Pancreas (tissue), 10 donors: ENCODE results near the gene GPRC5D. TPM values are rescaled to one million over a fixed set of nuclear protein-coding genes. Genes with fewer than 3 reads are reported as not detected.

Experiments
- ATAC-seq, 4 donors: fragments of 200-7000 bp; cut with Tn5 transposase; one replicate each; pipeline versions ENCODE4 v1.8.0 to v1.9.1; 2020; ENCODE audit warnings: mild to moderate bottlenecking in 4 of 4, moderate library complexity in 4 of 4
- DNase-seq, 6 donors: peaks; one replicate each; pipeline ENCODE4 v3.0.0-alpha.2; 2020
- FAIRE-seq: peaks from 2 replicates; lab custom pipeline; 2012; peaks lifted over from hg19 to GRCh38; lab: Jason Lieb, UNC
- H3K27ac ChIP-seq, 4 donors: fragments of 200-600 bp; sonication (generic); 1 replicate in 3 of 4; 2 replicates in 1 of 4; pipeline versions ENCODE4 v1.5.0 to v1.8.0; 2020
- H3K27me3 ChIP-seq, 4 donors: fragments of 200-600 bp; one replicate each; pipeline ENCODE4 v1.8.0; 2021
- H3K36me3 ChIP-seq, 3 donors: fragments of 200-600 bp; sonication (generic) in 1 of 3; one replicate each; pipeline versions ENCODE4 v1.5.0 to v1.8.0; 2020 to 2021
- H3K4me1 ChIP-seq, 3 donors: fragments of 200-600 bp; one replicate each; pipeline ENCODE4 v1.8.0; 2021
- H3K4me3 ChIP-seq, 4 donors: fragments of 200-600 bp; sonication (generic) in 2 of 4; one replicate each; pipeline versions ENCODE4 v1.5.0 to v1.8.0; 2020 to 2021
- H3K9me3 ChIP-seq, 4 donors: fragments of 200-600 bp; one replicate each; pipeline ENCODE4 v1.8.0; 2021
- WGBS, 2 donors: extraction: QIAGEN DNeasy Blood & Tissue Kit; methylation state at CpG; one replicate each; pipeline ENCODE4 v1.1.7; 2013; 5-methylcytosine and 5-hydroxymethylcytosine counted together
- intact Hi-C, 3 donors: fragments of 100-400 bp; cut with DNase I; formaldehyde crosslinking; loops; one replicate each; pipeline versions ENCODE4 v1.11.1 to v1.14.2; 2022
- polyA plus RNA-seq, 2 donors: library from polyadenylated mRNA; stranded (reverse); fragments of 200-250 nt; gene quantifications; one replicate each; pipeline ENCODE4 v1.2.3, GENCODE V29; 2013
- total RNA-seq, 6 donors: library from RNA; stranded (reverse); fragmentation: NEBNext Ultra II Directional in 4 of 6; extraction: Animal tissue kit (Norgen Biotek cat#: 25700) in 4 of 6; gene quantifications; one replicate each; pipeline versions ENCODE4 v1.2.1 to v1.2.4, GENCODE V29; 2021 to 2023
- TF ChIP-seq, protein P1 (sequence below), 4 donors: fragments of 200-600 bp; sonication (generic) in 3 of 4; IDR thresholded peaks; one replicate each; pipeline versions ENCODE4 v1.5.0 to v1.8.0; 2021; ENCODE audit warnings: antibody characterized with exemption in 4 of 4
- donor health status: healthy with polysubstance abuse.
- donor health status: DM: no; HTN: no; CAD: no; lungs with moderate emphysema.
- donor health status: DM: no; HTN: no; CAD: no.
- donor health status: control.
- donor health status: control.
- donor health status: Bipolar disorder and iron deficiency.
- donor health status: DM: yes; HTN: yes; CAD: no.
- donor health status: DM: no; HTN: no; CAD: no.
- donor health status: DM: no; HTN: no; CAD: no.
- donor health status: DM: yes; HTN: yes; CAD: no.

The GPRC5D gene
- total and polyA plus RNA-seq, 8 donors = 0.24 to 0.42 (median 0.33) TPM; not detected in 5

DNA sequence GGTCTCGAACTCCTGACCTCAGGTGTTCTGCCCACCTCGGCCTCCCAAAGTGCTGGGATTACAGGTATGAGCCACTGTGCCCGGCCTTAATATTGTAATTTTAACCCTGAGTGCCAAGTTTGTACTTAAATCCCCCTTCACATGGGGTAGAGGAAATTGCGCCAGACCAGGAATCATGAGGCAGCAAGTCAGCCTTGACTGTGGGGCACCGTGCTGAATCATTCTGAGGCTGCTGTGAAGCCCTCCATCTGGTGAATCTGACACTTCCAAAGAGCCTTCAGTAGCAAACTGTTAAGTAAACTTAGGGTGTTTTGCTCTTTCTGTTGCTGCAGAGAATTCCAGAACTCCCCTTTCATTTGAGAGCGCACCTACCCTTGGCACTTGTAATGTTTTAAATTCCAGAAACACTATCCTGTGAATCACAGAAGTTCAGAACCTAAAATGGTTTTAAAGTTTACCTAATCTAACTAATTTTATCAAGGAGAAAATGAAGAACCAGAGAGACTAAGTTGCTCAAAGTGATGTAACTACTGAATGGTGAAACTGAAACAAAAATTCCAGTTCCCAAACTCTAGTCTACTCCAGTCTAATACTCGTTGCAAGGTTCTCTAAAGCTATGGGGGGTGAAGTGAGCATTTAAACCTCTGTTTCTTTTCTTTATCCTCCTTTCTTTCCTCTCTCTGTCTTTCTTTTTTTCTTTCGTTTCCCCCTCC lies 40.6 kb upstream of the GPRC5D start:
- ATAC-seq (peak in 3 of 4 donors; percentile 45 to 72 (median 61)), FAIRE-seq (no peak), DNase-seq (no peak)
- WGBS, 2 donors = 74 to 78% methylated on average over 8 of the region's 8 CpGs
- no peak overlapping the region for H3K4me3 ChIP-seq
- intact Hi-C loops = no loop called here
- H3K4me1 ChIP-seq = peaks cover 10 to 15% (median 10%) of the 10 kb centered on the region in 3 donors
- TF ChIP-seq, protein P1, sequence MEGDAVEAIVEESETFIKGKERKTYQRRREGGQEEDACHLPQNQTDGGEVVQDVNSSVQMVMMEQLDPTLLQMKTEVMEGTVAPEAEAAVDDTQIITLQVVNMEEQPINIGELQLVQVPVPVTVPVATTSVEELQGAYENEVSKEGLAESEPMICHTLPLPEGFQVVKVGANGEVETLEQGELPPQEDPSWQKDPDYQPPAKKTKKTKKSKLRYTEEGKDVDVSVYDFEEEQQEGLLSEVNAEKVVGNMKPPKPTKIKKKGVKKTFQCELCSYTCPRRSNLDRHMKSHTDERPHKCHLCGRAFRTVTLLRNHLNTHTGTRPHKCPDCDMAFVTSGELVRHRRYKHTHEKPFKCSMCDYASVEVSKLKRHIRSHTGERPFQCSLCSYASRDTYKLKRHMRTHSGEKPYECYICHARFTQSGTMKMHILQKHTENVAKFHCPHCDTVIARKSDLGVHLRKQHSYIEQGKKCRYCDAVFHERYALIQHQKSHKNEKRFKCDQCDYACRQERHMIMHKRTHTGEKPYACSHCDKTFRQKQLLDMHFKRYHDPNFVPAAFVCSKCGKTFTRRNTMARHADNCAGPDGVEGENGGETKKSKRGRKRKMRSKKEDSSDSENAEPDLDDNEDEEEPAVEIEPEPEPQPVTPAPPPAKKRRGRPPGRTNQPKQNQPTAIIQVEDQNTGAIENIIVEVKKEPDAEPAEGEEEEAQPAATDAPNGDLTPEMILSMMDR (IDR thresholded peaks at IDR 0.05) = no peak
- H3K9me3 ChIP-seq = no peaks in the 10 kb centered on the region
- peak overlapping the region in 2 of 4 donors; percentile 29 to 35 for H3K27ac ChIP-seq
- H3K27me3 ChIP-seq = no peaks in the 10 kb centered on the region
- peaks cover 0 to 15% (median 0%) of the 10 kb centered on the region in 3 donors for H3K36me3 ChIP-seq

DNA sequence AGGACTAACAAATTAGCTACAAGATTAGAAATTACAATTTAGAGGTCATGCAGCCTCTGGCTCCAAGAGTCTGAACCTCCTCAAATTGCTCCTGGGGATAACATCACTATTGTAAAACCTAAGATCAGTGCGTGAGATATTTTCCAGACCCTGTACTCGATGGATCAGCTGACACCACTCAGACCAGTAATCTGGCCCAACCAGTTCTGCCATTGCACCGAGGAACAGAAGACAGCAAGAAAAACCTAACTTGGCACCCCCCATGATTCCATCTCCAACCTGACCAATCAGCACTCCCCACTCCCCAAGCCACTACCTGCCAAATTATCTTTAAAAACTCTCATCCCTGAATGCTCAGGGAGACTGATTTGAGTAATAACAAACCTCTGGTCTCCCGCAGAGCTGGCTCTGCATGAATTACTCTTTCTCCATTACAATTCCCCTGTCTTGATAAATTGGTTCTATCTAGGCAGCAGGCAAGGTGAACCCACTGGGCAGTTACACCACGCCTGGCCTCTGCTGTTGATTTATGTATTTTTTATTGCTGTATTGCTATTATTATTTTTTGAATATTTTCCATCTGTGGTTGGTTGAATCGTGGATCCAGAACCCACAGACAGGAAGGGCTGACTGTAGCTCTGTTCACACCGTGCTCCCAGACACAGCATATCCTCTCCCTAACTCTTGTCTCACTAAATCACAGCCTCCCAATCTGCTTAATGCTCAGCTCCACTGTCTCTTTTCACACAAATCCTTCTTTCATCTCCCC lies 38.9 kb upstream of the GPRC5D start:
- H3K27me3 ChIP-seq = no peaks in the 10 kb centered on the region
- peak overlapping the region in 1 of 4 donors; percentile 10 for H3K27ac ChIP-seq
- ATAC-seq (peak in 3 of 4 donors; percentile 25 to 63 (median 48)), DNase-seq (peak in 1 of 6 donors; percentile 19), FAIRE-seq (no peak)
- WGBS, 2 donors = 41 to 44% methylated on average over 7 of the region's 7 CpGs
- H3K9me3 ChIP-seq = no peaks in the 10 kb centered on the region
- peaks cover 0 to 28% (median 0%) of the 10 kb centered on the region in 3 donors for H3K36me3 ChIP-seq
- TF ChIP-seq, protein P1 (IDR thresholded peaks at IDR 0.05) = no peak
- intact Hi-C loops = no loop called here
- H3K4me3 ChIP-seq = no peak overlapping the region
- H3K4me1 ChIP-seq = peaks cover 4 to 11% (median 5%) of the 10 kb centered on the region in 3 donors

DNA sequence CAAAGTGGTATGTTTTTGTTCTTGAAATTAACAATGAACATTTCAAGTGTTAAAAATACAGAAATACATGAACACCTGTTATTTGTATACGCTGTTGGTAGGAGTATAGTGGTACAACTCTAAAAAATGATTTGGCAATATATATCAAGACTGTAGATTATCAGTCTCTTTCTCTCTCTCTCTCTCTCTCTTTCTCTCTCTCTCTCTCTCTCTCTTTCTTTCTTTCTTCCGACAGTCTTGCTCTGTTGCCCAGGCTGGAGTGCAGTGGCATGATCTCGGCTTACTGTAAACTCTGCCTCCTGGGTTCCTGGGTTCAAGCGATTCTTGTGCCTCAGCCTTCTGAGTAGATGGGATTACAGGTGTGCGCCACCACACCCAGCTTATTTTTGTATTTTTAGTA lies 35.5 kb upstream of the GPRC5D start:
- DNase-seq = no peak
- no peak for ATAC-seq
- TF ChIP-seq, protein P1 (IDR thresholded peaks at IDR 0.05) = no peak
- no peak overlapping the region for H3K27ac ChIP-seq
- no peaks in the 10 kb centered on the region for H3K9me3 ChIP-seq
- intact Hi-C loops = loop anchor here in 1 of 3 donors (5.0 kb wide), 1 partner anchor 70 kb away; no protein-coding TSS in a partner anchor
- WGBS, 2 donors = 77 to 78% methylated on average over 5 of the region's 5 CpGs
- no peak overlapping the region for H3K4me3 ChIP-seq
- FAIRE-seq = no peak
- H3K27me3 ChIP-seq = no peaks in the 10 kb centered on the region
- peaks cover 4 to 9% (median 5%) of the 10 kb centered on the region in 3 donors for H3K4me1 ChIP-seq
- peaks cover 0 to 34% (median 0%) of the 10 kb centered on the region in 3 donors for H3K36me3 ChIP-seq

DNA sequence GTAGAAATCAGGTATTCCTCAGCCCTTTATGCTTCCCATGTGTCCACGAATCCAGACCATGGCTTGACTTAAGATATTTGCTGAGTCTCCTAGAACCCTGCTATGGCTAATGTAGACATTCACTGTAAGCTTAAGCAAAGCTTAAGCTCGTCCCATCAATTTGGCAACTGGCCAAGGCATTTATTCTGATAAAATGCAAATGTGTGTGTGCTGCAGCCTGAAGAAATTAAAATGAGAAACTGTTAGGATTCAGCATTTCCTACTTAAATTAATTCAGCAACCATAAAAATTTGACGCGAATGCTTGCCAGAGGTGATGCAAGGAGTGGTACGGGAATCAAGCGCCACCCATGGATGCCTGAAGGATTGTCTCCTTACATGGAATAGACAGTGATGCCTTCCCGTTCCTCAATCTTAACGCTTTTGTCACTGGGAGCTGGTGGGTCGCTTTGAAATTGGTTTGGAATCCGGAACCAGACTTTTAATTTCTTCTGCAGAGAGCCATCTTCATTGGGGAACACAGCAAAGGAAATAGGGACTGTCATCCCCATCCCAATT lies 34.9 kb upstream of the GPRC5D start:
- intact Hi-C loops = loop anchor here in 1 of 3 donors (5.0 kb wide), 1 partner anchor 70 kb away; no protein-coding TSS in a partner anchor
- no peaks in the 10 kb centered on the region for H3K9me3 ChIP-seq
- no peaks in the 10 kb centered on the region for H3K27me3 ChIP-seq
- 84 to 87% methylated on average over 10 of the region's 10 CpGs for whole genome bisulfite sequencing, 2 donors
- H3K36me3 ChIP-seq = peaks cover 0 to 40% (median 0%) of the 10 kb centered on the region in 3 donors
- TF ChIP-seq, protein P1 (IDR thresholded peaks at IDR 0.05) = no peak
- H3K4me3 ChIP-seq = no peak overlapping the region
- FAIRE-seq (no peak), DNase-seq (no peak), ATAC-seq (no peak)
- peaks cover 4 to 9% (median 5%) of the 10 kb centered on the region in 3 donors for H3K4me1 ChIP-seq
- no peak overlapping the region for H3K27ac ChIP-seq
